Lung (tissue), 12 donors: ENCODE measurements around the gene NPHP1. TPM values are rescaled to one million over a fixed set of nuclear protein-coding genes. Genes with fewer than 3 reads are reported as not detected.
"Not testable (repeated sequence)": the region's sequence is repeated elsewhere in the genome, so short reads cannot be mapped to it uniquely, and the experiment has no call there.

Source experiments
- ATAC-seq: fragments of 200-7000 bp; cut with Tn5 transposase; one replicate; pipeline ENCODE4 v1.9.1; 2020; ENCODE audit warnings: moderate number of reproducible peaks; ENCODE audit not compliant: insufficient read depth, low FRiP score
- DNase-seq, 3 donors: peaks; one replicate each; pipeline ENCODE4 v3.0.0-alpha.2; 2013 to 2017
- H3K27ac ChIP-seq, 2 donors: one replicate each; pipeline ENCODE4 v1.5.1; 2013; ENCODE audit warnings: mild to moderate bottlenecking in 2 of 2, moderate library complexity in 2 of 2, control low read depth in 1 of 2, inconsistent platforms in 1 of 2, low read depth in 1 of 2, low read length in 1 of 2
- H3K27me3 ChIP-seq, 3 donors: one replicate each; pipeline ENCODE4 v1.5.1; 2013; ENCODE audit warnings: low read length in 2 of 3; ENCODE audit not compliant: control insufficient read depth in 3 of 3, insufficient read depth in 3 of 3
- H3K36me3 ChIP-seq, 4 donors: one replicate each; pipeline ENCODE4 v1.5.1; 2013; ENCODE audit warnings: low read length in 4 of 4, mild to moderate bottlenecking in 1 of 4, moderate library complexity in 1 of 4; ENCODE audit not compliant: control insufficient read depth in 4 of 4, insufficient read depth in 4 of 4
- H3K4me1 ChIP-seq, 5 donors: one replicate each; pipeline ENCODE4 v1.5.1; 2013; ENCODE audit warnings: low read length in 5 of 5, mild to moderate bottlenecking in 2 of 5, moderate library complexity in 1 of 5; ENCODE audit not compliant: control insufficient read depth in 5 of 5, insufficient read depth in 5 of 5
- H3K4me3 ChIP-seq: one replicate; pipeline ENCODE4 v1.5.1; 2013; ENCODE audit warnings: mild to moderate bottlenecking, control low read depth, moderate library complexity
- H3K9ac ChIP-seq, 2 donors: one replicate each; pipeline ENCODE4 v1.5.1; 2013; ENCODE audit warnings: low read length in 2 of 2, control low read depth in 1 of 2; ENCODE audit not compliant: insufficient read depth in 1 of 2
- H3K9me3 ChIP-seq, 4 donors: one replicate each; pipeline ENCODE4 v1.5.1; 2013; ENCODE audit warnings: low read length in 3 of 4, mild to moderate bottlenecking in 1 of 4, moderate library complexity in 1 of 4; ENCODE audit not compliant: control insufficient read depth in 4 of 4, insufficient read depth in 3 of 4
- WGBS, 2 donors: extraction: QIAGEN DNeasy Blood & Tissue Kit; methylation state at CpG; one replicate each; pipeline ENCODE4 v1.1.7; 2013; 5-methylcytosine and 5-hydroxymethylcytosine counted together
- polyA plus RNA-seq, 2 donors: library from polyadenylated mRNA; stranded (reverse); fragments of 200-250 nt; gene quantifications; one replicate each; pipeline ENCODE4 v1.2.1, GENCODE V29; 2013
- total RNA-seq, 2 donors: library from RNA; depleted of rRNA in 1 of 2; stranded (reverse); fragments of >200 nt in 1 of 2; gene quantifications; one replicate each; pipeline ENCODE4 v1.2.1, GENCODE V29; 2014 to 2021
- TF ChIP-seq, protein P1 (sequence below): IDR thresholded peaks from 2 replicates; pipeline ENCODE4 v1.5.1; 2012; ENCODE audit warnings: mild to moderate bottlenecking; ENCODE audit errors: control extremely low read depth, extremely low read depth
- donor health status: control.
- donor health status: control.
- donor health status: Bipolar disorder and iron deficiency.
- donor health status: healthy.
- donor health status: DM: yes; HTN: yes; CAD: no.

Gene NPHP1
- total and polyA plus RNA-seq, 4 donors: 6.0 to 17.1 (median 11.7) TPM

- TF ChIP-seq, protein P1, sequence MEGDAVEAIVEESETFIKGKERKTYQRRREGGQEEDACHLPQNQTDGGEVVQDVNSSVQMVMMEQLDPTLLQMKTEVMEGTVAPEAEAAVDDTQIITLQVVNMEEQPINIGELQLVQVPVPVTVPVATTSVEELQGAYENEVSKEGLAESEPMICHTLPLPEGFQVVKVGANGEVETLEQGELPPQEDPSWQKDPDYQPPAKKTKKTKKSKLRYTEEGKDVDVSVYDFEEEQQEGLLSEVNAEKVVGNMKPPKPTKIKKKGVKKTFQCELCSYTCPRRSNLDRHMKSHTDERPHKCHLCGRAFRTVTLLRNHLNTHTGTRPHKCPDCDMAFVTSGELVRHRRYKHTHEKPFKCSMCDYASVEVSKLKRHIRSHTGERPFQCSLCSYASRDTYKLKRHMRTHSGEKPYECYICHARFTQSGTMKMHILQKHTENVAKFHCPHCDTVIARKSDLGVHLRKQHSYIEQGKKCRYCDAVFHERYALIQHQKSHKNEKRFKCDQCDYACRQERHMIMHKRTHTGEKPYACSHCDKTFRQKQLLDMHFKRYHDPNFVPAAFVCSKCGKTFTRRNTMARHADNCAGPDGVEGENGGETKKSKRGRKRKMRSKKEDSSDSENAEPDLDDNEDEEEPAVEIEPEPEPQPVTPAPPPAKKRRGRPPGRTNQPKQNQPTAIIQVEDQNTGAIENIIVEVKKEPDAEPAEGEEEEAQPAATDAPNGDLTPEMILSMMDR: no peak
- ATAC-seq (no peak), DNase-seq (no peak)
- Histone ChIP-seq H3K36me3 (no peaks in the 10 kb centered on the region), H3K4me1 (peaks cover 0 to 44% (median 14%) of the 10 kb centered on the region in 5 donors), H3K9me3 (no peaks in the 10 kb centered on the region), H3K27ac (peak overlapping the region in 1 of 2 donors; percentile 75), H3K4me3 (no peak overlapping the region), H3K27me3 (no peaks in the 10 kb centered on the region), H3K9ac (no peak overlapping the region)
- WGBS, 2 donors: 55 to 73% methylated on average over 6 of the region's 6 CpGs
Observed at GRCh38 chr2:110099038-110099425, 105.8 kb downstream of the NPHP1 start.

DNA sequence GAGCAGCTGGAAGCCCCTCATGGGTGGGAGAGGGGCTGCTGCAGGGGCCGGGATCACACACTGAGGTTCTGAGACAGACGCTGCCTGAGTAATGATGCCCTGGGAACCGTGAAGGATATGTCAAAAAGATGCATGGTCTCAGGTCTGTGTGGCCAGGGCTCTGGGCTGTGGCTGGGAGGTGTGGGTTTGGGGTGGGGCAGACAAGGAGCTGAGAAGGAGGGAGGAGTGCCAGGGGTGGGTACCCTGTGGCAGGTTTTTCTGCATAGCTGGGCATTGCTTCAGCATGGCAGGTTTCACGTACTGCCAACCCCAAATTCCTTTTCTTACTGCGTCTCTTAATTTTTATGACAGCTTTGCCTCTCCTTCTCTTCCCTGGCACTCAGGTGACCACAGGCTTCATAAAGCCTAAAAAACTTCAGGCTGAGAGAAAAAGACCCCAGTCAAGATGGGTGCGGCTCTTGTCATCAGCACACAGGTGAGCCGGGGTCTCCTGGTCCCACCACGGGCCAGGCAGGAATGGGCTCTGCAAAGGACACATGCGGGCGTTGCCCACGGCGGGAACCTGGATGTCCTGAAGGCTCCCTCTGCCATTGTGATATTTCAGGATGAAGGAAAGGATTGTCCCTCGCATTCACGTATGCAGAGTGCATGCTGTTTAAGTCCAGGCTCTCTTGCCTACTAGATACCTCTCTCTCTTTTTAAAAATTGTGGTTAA, 107.2 kb downstream of the NPHP1 start:
- no peak for DNase-seq
- Histone ChIP-seq H3K4me3 (no peak overlapping the region), H3K27me3 (no peaks in the 10 kb centered on the region), H3K27ac (peak overlapping the region in 1 of 2 donors; percentile 73), H3K36me3 (no peaks in the 10 kb centered on the region), H3K4me1 (peaks cover 0 to 32% (median 14%) of the 10 kb centered on the region in 5 donors), H3K9me3 (no peaks in the 10 kb centered on the region), H3K9ac (no peak overlapping the region)
- WGBS, 2 donors: 69 to 84% methylated on average over 14 of the region's 14 CpGs
- no peak for ATAC-seq
- TF ChIP-seq, protein P1: no peak

GRCh38 chr2:110095994-110096633, 108.7 kb downstream of the NPHP1 start:
- no peaks in the 10 kb centered on the region for H3K36me3 ChIP-seq
- ATAC-seq (no peak), DNase-seq (no peak)
- WGBS, 2 donors: 80 to 90% methylated on average over 8 of the region's 8 CpGs
- H3K27me3 ChIP-seq: no peaks in the 10 kb centered on the region
- no peak overlapping the region for H3K4me3 ChIP-seq
- H3K9ac ChIP-seq: no peak overlapping the region
- H3K4me1 ChIP-seq: peaks cover 0 to 22% (median 7%) of the 10 kb centered on the region in 5 donors
- TF ChIP-seq, protein P1: no peak
- H3K27ac ChIP-seq: peak overlapping the region in 1 of 2 donors; percentile 67
- no peaks in the 10 kb centered on the region for H3K9me3 ChIP-seq

GRCh38 chr2:110094884-110095534, 109.8 kb downstream of the NPHP1 start:
- DNase-seq (peak in 2 of 3 donors; percentile 59 to 68), ATAC-seq (peak; percentile 68)
- H3K9ac ChIP-seq, H3K27ac ChIP-seq, H3K36me3 ChIP-seq, H3K4me3 ChIP-seq, H3K9me3 ChIP-seq, H3K27me3 ChIP-seq: not testable (repeated sequence)
- H3K4me1 ChIP-seq: peaks cover 0 to 13% (median 3%) of the 10 kb centered on the region in 5 donors
- 19 to 28% methylated on average over 5 of the region's 6 CpGs for WGBS, 2 donors

DNA sequence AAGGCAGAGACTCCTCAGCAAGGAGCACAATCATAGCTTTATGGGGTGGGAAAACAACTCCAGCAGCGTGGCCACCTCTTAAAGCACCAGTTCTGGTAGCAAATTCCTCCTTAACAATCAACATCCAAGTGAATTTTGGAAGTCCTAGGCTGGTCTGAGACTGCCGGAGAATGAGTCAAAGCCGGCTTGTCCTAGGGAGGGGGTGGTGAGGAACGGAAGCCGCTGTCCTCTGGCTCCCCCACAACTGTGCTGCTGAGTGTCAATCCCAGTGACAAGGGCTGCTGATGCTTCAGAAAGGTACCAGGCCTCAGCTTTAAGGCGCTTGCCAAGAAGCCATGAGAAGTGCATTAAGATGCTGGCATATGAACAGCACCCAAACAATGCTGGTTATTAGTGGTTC, 110.9 kb downstream of the NPHP1 start:
- not testable (repeated sequence) for H3K9ac ChIP-seq, H3K27ac ChIP-seq, H3K4me3 ChIP-seq, H3K9me3 ChIP-seq, H3K27me3 ChIP-seq, H3K4me1 ChIP-seq, H3K36me3 ChIP-seq, DNase-seq, ATAC-seq
- WGBS, 2 donors: no CpG with 5 or more reads among the region's 6 CpGs
